ENCODE data around the gene OR10H1.

Gene OR10H1

DNA sequence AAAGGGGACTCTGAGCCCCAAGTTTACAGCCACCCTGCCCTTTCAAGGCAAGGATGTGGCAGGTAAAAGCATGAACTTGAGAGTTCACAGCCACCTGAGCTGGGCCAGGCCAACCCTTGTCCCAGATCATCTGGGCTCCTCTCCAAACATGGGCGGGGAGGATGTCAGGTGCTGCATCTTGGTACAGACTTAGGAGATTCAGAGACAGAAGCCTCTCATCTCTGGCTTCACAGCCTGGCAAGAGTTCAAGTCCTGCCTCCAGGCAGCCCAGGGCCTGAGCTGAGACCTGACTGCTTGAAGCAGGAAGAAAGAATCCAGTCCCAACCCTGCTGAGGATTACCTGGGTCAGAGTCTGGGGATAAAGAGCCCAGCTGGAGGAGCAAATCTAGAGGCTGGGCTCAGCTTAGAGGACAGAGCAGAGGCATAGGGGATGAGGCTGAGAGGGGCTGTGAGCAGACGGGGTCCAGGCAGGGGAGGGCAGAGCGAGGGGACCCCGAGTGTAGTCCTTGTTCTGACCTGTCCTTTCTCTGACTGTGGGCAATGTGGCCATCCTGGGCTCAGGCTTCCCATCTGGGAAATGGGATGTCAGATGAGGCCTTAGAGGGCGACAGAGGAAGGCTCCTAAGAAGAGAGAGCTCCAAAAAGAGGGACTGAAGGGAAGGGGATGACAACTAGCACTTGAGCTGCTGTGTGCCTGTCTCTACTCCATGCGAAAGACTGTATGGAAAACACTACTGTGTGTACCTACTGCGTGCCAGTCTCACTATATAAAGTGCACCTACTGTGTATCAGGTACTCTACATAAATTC, 34.6 kb downstream of the OR10H1 start:
- Histone ChIP-seq H2BK5ac (ENCODE audit: low read depth, low read length, poor library complexity, severe bottlenecking) (no peak overlapping the region), H4K91ac (ENCODE audit: low read length) (no peak overlapping the region), H2BK15ac (ENCODE audit: low read depth, poor library complexity, severe bottlenecking) (no peak overlapping the region), H3K27ac (ENCODE audit: low read length, poor library complexity, severe bottlenecking) (no peak overlapping the region), H3K4ac (ENCODE audit: low read depth in 1 of 2, low read length in 2 of 2) (no peak overlapping the region), H4K8ac (ENCODE audit: low read length) (no peak overlapping the region), H2BK12ac (ENCODE audit: low read length in 2 of 2) (no peak overlapping the region), H3K18ac (ENCODE audit: low read depth in 1 of 2, low read length in 2 of 2) (no peak overlapping the region), H3K79me1 (replicated peaks; ENCODE audit: low read length, poor library complexity, severe bottlenecking) (no peaks in the 10 kb centered on the region), H3K23ac (ENCODE audit: low read length in 2 of 2) (no peak overlapping the region), H3K4me3 (ENCODE audit: insufficient read depth in 1 of 2, low read depth in 1 of 2, low read length in 2 of 2) (no peak overlapping the region), H3K27me3 (ENCODE audit: control insufficient read depth in 1 of 2, insufficient read depth in 1 of 2, low read length in 2 of 2) (no peaks in the 10 kb centered on the region), H3K14ac (ENCODE audit: low read length in 2 of 2) (no peak overlapping the region), H3K9me3 (ENCODE audit: control insufficient read depth, low read length) (no peaks in the 10 kb centered on the region), H3K4me1 (ENCODE audit: control insufficient read depth, insufficient read depth, low read depth, low read length) (no peaks in the 10 kb centered on the region), H2AK5ac (ENCODE audit: low read length, severe bottlenecking) (no peak overlapping the region), H3K9ac (ENCODE audit: low read length) (no peak overlapping the region), H3K36me3 (ENCODE audit: control insufficient read depth in 1 of 2, insufficient read depth in 2 of 2, low read depth in 1 of 2, low read length in 2 of 2) (no peaks in the 10 kb centered on the region), H3K4me2 (ENCODE audit: low read length, poor library complexity, severe bottlenecking) (no peak overlapping the region), H2BK120ac (ENCODE audit: low read depth, low read length) (no peak overlapping the region), H2AFZ (ENCODE audit: low read depth, low read length) (no peak overlapping the region)
- 48% methylated on average over 7 of the region's 7 CpGs for whole genome bisulfite sequencing
- DNase-seq, result no peak

DNA sequence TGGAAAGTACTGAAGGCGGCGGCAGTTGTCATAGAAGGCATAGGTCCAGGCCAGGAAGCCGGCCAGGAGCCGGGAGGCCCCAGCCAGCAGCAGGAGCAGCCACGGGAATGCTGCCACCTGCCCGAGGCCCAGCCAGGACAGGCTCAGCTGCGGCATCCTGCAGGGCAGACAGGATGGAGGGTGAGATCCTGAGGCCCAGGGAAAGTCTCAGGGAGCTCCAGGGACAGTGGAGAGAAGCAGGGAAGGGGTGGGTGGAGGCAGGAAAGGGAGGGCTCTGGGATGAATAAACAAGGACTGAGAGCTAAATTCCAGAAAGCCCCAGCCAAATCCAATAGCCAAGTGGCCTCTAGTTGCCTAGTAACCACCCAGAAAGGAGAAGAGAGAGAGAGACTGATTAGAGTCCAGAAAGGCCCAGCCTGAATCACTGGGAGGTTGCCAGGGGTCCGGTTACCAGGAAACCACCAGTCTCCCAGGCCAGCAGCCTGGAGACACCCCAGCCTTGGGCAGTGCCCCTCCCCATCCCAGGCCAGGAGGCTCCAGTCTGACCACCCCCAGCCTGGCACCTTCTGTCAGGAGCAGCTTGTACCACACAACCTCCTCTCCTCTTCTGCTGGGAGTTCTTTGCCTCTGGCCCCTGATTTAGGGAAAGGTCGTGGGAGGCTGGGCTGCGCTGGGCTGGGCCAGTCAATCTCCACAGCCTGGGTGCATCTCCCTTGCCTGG, 35.5 kb downstream of the OR10H1 start:
- no peaks in the 10 kb centered on the region for H3K36me3 ChIP-seq (ENCODE audit: control insufficient read depth in 1 of 2, insufficient read depth in 2 of 2, low read depth in 1 of 2, low read length in 2 of 2)
- H2BK5ac ChIP-seq (ENCODE audit: low read depth, low read length, poor library complexity, severe bottlenecking), result no peak overlapping the region
- H3K4me2 ChIP-seq (ENCODE audit: low read length, poor library complexity, severe bottlenecking), result no peak overlapping the region
- no peak overlapping the region for H3K18ac ChIP-seq (ENCODE audit: low read depth in 1 of 2, low read length in 2 of 2)
- H3K4me3 ChIP-seq (ENCODE audit: insufficient read depth in 1 of 2, low read depth in 1 of 2, low read length in 2 of 2), result no peak overlapping the region
- no peak overlapping the region for H2AK5ac ChIP-seq (ENCODE audit: low read length, severe bottlenecking)
- H2BK120ac ChIP-seq (ENCODE audit: low read depth, low read length), result no peak overlapping the region
- no peak overlapping the region for H2BK15ac ChIP-seq (ENCODE audit: low read depth, poor library complexity, severe bottlenecking)
- no peak overlapping the region for H4K91ac ChIP-seq (ENCODE audit: low read length)
- no peak overlapping the region for H4K8ac ChIP-seq (ENCODE audit: low read length)
- H3K4ac ChIP-seq (ENCODE audit: low read depth in 1 of 2, low read length in 2 of 2), result no peak overlapping the region
- no peak overlapping the region for H2BK12ac ChIP-seq (ENCODE audit: low read length in 2 of 2)
- H3K4me1 ChIP-seq (ENCODE audit: control insufficient read depth, insufficient read depth, low read depth, low read length), result no peaks in the 10 kb centered on the region
- no peaks in the 10 kb centered on the region for H3K27me3 ChIP-seq (ENCODE audit: control insufficient read depth in 1 of 2, insufficient read depth in 1 of 2, low read length in 2 of 2)
- no peak overlapping the region for H3K14ac ChIP-seq (ENCODE audit: low read length in 2 of 2)
- no peak overlapping the region for H3K23ac ChIP-seq (ENCODE audit: low read length in 2 of 2)
- H3K9ac ChIP-seq (ENCODE audit: low read length), result no peak overlapping the region
- 78% methylated on average over 10 of the region's 10 CpGs for WGBS
- no peak overlapping the region for H3K27ac ChIP-seq (ENCODE audit: low read length, poor library complexity, severe bottlenecking)
- H2AFZ ChIP-seq (ENCODE audit: low read depth, low read length), result no peak overlapping the region
- H3K79me1 ChIP-seq (replicated peaks; ENCODE audit: low read length, poor library complexity, severe bottlenecking), result no peaks in the 10 kb centered on the region
- DNase-seq, result no peak
- no peaks in the 10 kb centered on the region for H3K9me3 ChIP-seq (ENCODE audit: control insufficient read depth, low read length)

DNA sequence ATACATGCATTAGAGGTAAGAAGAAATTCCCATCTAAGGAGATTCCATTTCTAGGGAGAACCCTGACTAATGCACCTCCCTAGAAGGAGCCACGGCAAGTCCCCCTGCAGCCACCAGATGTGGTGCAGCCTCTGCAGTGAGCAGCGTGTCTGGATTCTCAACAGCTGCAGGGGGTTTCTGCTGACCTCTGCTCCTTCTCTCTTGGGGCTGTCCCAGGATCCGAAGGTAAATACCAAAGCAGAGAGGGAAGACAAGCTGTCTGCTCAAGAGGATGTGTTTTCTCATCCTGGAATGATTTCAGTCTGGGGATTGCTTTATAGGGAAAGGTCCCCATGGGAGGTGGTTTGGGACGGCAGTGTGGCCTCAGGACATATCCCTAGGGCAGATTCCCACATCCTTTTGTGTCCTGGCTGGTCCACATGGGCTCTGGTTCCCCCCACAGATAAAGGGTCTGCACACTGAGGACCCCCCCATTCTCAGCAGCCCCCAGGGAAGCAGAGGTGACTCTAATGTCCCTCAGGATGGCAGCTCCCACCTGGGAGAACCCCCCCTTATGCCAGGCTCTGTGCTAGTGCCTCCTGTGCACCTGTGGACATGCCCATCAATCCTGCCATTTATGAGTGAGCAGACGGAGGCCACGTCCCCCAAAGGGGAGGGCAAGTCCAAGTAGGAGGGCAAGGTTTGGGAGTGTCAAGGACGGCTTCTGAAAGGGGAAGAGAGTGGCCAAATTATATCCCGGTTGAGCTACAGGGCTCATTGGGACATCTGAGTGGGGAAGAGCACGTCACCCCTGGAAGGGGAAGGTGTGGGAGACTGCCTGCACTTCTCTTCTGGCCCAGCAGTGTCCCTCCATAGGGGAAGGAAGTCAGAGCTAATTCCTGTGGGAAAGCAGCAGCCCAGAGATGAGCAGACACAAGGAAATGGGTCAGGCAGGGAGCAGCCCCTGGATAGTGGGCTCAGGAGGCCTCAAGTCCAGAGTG, 38.2 kb downstream of the OR10H1 start:
- Histone ChIP-seq H3K9ac (ENCODE audit: low read length) (no peak overlapping the region), H3K4ac (ENCODE audit: low read depth in 1 of 2, low read length in 2 of 2) (no peak overlapping the region), H4K8ac (ENCODE audit: low read length) (no peak overlapping the region), H3K4me2 (ENCODE audit: low read length, poor library complexity, severe bottlenecking) (no peak overlapping the region), H3K4me1 (ENCODE audit: control insufficient read depth, insufficient read depth, low read depth, low read length) (no peaks in the 10 kb centered on the region), H3K14ac (ENCODE audit: low read length in 2 of 2) (no peak overlapping the region), H2BK120ac (ENCODE audit: low read depth, low read length) (no peak overlapping the region), H3K36me3 (ENCODE audit: control insufficient read depth in 1 of 2, insufficient read depth in 2 of 2, low read depth in 1 of 2, low read length in 2 of 2) (no peaks in the 10 kb centered on the region), H3K18ac (ENCODE audit: low read depth in 1 of 2, low read length in 2 of 2) (no peak overlapping the region), H3K27me3 (ENCODE audit: control insufficient read depth in 1 of 2, insufficient read depth in 1 of 2, low read length in 2 of 2) (no peaks in the 10 kb centered on the region), H3K79me1 (replicated peaks; ENCODE audit: low read length, poor library complexity, severe bottlenecking) (no peaks in the 10 kb centered on the region), H2AK5ac (ENCODE audit: low read length, severe bottlenecking) (no peak overlapping the region), H2BK5ac (ENCODE audit: low read depth, low read length, poor library complexity, severe bottlenecking) (no peak overlapping the region), H3K23ac (ENCODE audit: low read length in 2 of 2) (no peak overlapping the region), H3K27ac (ENCODE audit: low read length, poor library complexity, severe bottlenecking) (no peak overlapping the region), H4K91ac (ENCODE audit: low read length) (no peak overlapping the region), H2AFZ (ENCODE audit: low read depth, low read length) (no peak overlapping the region), H3K4me3 (ENCODE audit: insufficient read depth in 1 of 2, low read depth in 1 of 2, low read length in 2 of 2) (no peak overlapping the region), H2BK12ac (ENCODE audit: low read length in 2 of 2) (no peak overlapping the region), H3K9me3 (ENCODE audit: control insufficient read depth, low read length) (no peaks in the 10 kb centered on the region), H2BK15ac (ENCODE audit: low read depth, poor library complexity, severe bottlenecking) (no peak overlapping the region)
- no peak for DNase-seq
- WGBS, result 55% methylated on average over 9 of the region's 9 CpGs

All from mesenchymal stem cell (in vitro differentiated cells and primary cell).